Stimulated activated naive CD4-positive, alpha-beta T cell treated with Interleukin-2 at 50 U/mL for 16 hours (primary cell): Measurements from ENCODE around the gene CACNA1G.
A peak's percentile ranks its signal among the peaks of the same experiment; 100 is the strongest.

ENCODE experiments used
- DNase-seq: peaks from one replicate; lab custom pipeline; 2025; lab: John Stamatoyannopoulos, UW

Gene CACNA1G

GRCh38 chr17:50533720-50534148, 26.8 kb upstream of the CACNA1G start:
- no peak for DNase-seq

- peak; percentile 25 for DNase-seq
Measured at GRCh38 chr17:50534222-50534978, 26.1 kb upstream of the CACNA1G start.

GRCh38 chr17:50534979-50535326, 25.6 kb upstream of the CACNA1G start:
- no peak for DNase-seq

GRCh38 chr17:50535407-50535806, 25.1 kb upstream of the CACNA1G start:
- DNase-seq = no peak

GRCh38 chr17:50536683-50537646, 23.6 kb upstream of the CACNA1G start:
- DNase-seq = no peak

GRCh38 chr17:50537721-50538548, 22.6 kb upstream of the CACNA1G start:
- DNase-seq = no peak

GRCh38 chr17:50538549-50539410, 21.7 kb upstream of the CACNA1G start:
- no peak for DNase-seq

- DNase-seq = no peak
Measured at GRCh38 chr17:50539762-50540559, 20.6 kb upstream of the CACNA1G start.

- no peak for DNase-seq
Measured at GRCh38 chr17:50540560-50541401, 19.7 kb upstream of the CACNA1G start.

GRCh38 chr17:50541402-50541715, 19.2 kb upstream of the CACNA1G start:
- DNase-seq = no peak

- DNase-seq = peak; percentile 82
Measured at GRCh38 chr17:50541716-50542688, 18.5 kb upstream of the CACNA1G start.

- DNase-seq = no peak
Measured at GRCh38 chr17:50542795-50543774, 17.4 kb upstream of the CACNA1G start.

- DNase-seq = no peak
Measured at GRCh38 chr17:50544516-50544915, 16.0 kb upstream of the CACNA1G start.

GRCh38 chr17:50545311-50545710, 15.2 kb upstream of the CACNA1G start:
- DNase-seq = no peak

GRCh38 chr17:50546701-50547034, 13.8 kb upstream of the CACNA1G start:
- DNase-seq = no peak

- DNase-seq = peak; percentile 86
Measured at GRCh38 chr17:50547035-50547735, 13.3 kb upstream of the CACNA1G start, which contains the start of gene SPATA20. Gene SPATA20, plus strand, starts transcription at chr17:50547174. Its CDS starts 35 bp downstream, at chr17:50547209.

GRCh38 chr17:50547736-50548083, 12.8 kb upstream of the CACNA1G start:
- no peak for DNase-seq
